ENCODE measurements around the gene GPR171. TPM values are rescaled to one million over a fixed set of nuclear protein-coding genes. Genes with fewer than 3 reads are reported as not detected.

GPR171 gene
- polyA plus RNA-seq, 4 donors: 0.11 to 0.40 (median 0.33) TPM; not detected in 1

DNA sequence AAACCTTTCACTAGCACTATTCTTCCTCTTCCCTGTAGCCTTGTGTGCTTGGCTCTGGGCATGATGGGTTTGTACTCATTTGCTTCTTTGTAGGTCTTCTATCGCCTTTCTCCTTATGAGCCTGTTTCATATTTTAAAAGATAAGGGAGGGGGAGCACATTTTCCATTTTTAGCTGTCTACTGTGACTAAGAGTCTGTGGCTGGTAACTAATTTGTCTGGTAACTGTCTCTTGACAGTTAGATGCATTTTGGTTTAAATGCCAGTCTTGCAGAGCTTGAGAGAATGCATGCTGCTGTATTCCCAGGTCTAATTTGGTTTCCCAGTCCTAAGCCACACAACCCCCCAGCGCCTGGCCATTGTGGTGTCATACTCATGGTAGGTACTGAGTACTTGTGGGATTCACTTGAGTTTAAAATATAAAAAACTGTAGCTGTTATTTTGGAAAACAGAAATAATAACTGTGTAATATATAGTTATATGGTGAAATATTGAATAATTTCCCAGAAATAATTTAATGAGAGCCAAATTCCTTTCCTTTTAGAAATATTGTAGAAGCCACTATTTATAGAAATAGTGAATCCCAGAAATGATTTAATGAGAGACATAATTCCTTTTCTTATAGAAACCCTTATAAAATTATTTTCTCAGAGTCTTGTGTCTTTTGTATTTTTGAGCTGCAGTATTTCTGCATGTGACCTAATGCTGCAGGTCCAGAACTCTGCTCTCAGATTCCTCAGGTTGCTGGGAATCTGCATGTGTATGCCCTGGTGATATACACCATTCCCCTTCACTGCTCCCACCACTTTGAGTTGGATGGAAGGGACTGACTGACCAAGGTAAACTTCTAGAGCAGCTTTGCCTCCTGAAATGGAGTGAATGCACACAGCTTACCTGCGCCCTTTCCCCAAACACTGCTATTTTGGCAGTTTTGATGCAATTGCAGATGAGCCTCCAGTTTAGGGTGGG, 13.9 kb upstream of the GPR171 start:
- no peak for DNase-seq (ENCODE audit: low read depth in 4 of 4, low spot score in 2 of 4)

DNA sequence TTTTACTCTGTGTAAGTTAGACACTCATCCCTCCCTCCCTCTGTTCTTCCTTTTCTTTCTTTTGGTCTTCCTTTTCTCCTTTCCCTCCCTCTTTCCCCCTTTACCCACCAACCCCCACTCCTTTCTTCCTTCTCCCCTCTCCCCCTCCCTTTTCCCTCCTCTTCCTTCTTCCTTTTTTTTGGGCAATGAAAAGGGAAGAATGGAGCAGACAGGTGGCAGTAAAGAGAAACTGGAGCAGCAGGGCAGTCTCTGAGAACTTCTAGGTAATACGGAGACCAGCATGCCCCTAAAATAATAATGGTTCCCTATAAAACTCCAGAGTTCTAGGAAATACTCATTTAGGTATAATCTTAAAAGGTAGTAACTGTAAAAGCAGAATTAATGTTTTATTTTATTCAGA, 11.4 kb upstream of the GPR171 start:
- no peak for DNase-seq (ENCODE audit: low read depth in 4 of 4, low spot score in 2 of 4)

DNA sequence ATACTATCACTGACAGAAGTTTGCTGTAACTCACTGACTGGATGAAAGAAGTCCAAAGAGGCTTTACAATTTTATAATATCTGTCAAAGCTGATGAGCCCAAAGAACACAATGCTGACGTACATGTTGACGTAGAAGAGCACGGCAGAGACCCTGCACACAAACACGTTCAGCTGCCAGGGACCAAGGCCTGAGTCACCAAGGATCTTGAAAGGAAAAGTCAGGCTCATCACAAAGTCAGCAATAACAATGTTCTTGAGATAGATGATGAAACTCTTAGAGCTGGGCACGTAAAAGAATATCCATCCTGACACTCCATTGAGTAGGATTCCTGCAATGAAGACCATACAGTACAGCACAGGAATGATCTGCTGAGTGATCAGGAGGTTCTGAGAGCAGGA, 10.9 kb upstream of the GPR171 start:
- no peak for DNase-seq (ENCODE audit: low read depth in 4 of 4, low spot score in 2 of 4)

DNA sequence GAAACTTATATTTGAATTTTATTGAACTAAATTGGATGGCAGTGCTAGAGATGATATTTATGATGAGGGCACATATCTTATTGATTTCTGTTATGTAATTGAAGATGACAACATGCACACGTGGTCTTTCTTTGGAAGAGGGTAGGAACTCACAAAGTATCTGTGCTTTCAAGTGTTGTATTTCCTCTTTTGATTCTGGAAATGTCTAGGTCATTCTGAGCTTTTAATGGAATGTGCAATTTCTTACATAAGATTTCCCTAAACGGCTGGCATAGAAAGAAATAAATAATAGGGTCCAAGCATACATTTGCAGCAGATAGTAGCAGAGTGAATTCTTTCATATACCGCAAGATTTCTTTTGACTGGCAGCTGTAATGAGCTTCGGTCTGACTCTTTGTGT, 10.1 kb upstream of the GPR171 start:
- DNase-seq (ENCODE audit: low read depth in 4 of 4, low spot score in 2 of 4): no peak

DNA sequence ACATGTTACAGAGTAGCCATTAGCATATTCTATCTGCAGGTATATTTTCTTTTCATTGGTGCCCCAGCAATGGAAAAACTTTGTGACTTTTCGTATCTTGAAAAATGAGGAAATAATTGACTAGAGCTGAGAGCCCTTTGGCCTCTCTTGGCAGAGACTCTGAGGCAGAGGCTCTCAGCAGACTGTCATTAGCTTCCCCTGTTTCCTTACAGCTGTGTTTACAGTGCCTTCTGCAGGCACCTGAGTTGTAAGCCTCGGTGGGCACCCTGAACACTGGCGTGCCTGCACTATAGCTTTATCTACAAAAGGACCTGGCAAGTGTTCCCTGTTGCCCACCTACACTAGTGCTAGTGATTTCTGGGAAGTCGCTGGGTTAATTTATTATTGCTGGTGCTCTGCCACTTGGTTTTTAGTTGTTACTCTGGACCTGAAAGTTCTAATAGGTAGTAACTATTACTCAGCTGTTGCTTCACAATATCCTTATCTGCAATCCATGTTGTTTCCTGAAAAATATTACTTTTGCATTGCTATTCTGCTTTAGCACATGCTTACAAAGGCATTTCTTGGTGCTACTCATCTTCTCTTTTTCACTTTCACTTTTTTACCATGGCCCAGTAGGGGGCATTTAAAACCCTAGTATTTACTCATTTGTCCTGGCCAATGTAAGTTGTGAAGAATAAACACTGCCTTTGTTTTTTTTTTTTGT, 7.8 kb upstream of the GPR171 start:
- no peak for DNase-seq (ENCODE audit: low read depth in 4 of 4, low spot score in 2 of 4)

DNA sequence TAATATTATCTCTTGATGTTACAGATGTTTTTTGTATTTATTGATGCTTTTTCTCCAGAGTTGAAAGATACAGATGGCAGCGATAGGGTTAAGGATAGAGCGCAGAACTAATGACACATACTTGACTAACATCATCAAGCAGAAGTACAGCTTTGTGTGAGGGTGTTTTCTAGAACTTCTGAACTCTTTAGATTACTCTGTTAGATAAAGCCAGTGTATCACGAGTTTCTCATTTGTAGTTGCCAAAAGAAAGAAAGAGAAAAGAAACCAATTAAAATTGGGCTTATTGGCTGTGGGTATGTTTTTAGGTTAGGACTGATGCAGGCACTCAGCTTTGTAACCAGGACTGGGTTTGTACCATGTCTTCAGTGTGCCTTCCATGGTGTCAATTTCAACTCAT, 6.6 kb upstream of the GPR171 start:
- DNase-seq (ENCODE audit: low read depth in 4 of 4, low spot score in 2 of 4): no peak

DNA sequence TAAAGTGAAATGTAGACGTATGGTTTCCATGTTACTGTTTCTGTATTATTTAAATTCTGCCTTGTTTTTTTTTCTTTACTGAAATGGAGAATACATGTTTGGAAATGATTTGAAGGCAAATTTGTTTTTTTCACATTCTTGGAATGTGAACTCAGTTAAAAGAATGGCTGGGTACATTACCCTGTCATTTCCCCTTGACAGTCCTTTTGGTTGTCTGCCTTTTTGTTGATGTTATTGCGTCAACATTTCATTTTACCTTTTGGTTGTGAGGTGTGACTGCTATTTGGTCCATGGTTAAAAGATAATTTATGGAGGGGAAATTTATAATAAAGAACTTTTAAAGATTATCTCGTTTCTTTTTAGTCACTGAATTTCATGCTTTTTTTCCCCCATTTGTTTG, 3.2 kb upstream of the GPR171 start:
- DNase-seq (ENCODE audit: low read depth in 4 of 4, low spot score in 2 of 4): no peak

DNA sequence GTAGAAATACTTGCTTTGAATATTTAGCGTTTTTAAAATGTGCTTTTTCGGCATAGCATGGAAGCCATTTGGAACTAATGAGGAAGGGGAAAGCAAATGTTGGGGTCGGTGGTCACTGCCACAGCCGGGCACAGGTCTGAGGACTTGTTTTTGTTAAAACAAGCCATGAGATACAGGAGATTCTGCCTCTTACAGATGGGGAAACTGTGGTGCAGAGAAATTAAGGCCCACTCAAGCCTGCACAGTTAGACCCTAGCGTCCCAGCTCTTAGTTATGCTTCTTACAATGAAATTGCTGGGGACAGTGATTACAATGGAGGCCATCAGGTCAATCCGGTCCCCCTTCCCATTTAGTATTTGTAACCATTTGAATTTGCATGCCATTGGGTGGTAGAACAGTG, 2.5 kb upstream of the GPR171 start:
- no peak for DNase-seq (ENCODE audit: low read depth in 4 of 4, low spot score in 2 of 4)

DNA sequence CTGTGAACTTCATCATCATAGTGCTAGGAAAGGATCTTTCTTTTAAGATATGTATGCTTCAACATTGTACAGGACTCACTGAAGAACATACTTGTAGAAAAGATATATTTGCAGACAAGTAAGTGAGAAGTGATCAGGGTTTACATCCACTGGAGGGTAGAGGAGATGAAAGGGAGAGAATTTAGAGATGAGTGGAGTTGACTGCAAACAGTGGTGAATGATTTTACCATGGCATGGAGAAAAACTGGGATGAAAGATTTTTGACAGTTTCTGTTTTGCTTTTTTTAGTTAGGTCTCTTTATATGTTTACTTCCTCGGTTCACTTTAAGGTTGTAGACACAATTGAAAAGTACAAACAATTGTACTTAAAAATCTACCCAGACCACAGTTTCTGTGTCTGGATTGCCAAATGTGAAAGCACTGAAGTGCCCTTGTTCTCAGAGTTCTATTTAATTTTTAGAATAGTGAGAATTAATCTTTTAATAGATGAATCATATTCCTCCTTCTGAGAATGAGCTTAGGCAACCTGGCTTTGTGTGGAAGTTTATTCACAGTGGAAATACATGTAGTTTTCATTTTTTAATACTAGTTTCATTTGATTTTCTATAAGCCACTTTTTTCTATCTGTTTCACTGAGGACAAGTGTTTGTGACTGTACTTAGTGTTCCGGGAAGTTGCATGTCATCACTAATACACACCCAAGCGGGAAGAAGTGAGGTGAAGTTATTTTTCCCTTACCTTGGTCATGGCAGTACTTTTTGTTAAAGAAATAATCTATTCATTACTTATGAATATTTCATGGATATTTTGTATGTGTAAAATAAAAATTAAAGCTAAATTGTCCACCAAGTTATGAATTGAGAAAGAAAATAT, 1.8 kb upstream of the GPR171 start:
- DNase-seq (ENCODE audit: low read depth in 4 of 4, low spot score in 2 of 4): no peak

DNA sequence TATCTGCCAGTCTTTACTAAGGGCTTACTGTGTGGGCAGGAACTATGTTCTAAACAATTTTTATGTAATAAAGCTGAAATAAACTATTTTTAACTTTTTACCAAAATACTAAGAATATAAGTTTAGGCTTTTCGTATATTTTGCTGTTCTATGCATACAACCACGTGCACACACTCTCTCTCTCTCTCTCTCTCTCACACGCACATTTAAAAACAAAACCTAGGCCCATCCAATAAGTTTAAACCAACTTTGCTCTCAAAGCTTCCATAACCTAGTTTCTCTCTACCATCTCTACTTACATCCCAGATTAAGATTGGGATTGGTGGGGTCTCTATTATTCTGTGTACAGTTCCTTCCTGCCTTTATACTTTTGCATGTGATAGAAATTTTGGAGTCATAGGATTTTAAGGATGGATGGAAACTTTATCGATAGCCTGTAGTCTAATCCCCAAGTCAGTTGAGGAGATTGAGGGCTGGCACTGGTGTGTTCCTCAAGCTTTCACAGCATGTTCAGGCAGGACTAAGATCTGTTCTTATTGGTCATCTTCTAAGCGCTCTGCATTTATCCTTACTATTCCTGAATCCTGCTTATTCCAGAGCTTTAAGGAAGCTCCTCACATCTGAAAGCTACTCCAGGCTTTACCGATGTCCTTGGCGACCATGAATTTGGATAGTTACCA, 1.8 kb downstream of the GPR171 start:
- no peak for DNase-seq (ENCODE audit: low read depth in 4 of 4, low spot score in 2 of 4)

DNA sequence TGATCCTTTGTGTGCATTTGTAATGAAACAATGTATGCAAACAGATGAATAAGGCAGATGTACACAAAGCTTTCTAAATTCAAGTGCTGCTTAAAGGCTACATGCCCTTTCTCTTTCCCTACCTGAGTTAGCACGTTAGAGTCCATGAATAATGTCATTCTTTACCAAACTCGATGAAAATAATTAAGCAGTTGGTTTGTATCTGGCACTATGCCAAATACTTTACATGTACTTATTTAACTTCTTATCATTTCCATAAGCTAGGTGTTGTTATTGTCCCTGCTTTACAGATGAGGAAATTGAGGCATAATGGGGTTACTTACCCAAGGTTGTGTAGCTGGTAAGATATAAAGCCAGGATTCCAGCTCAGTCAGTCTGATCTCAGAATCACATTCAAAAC, 2.4 kb downstream of the GPR171 start:
- no peak for DNase-seq (ENCODE audit: low read depth in 4 of 4, low spot score in 2 of 4)

DNA sequence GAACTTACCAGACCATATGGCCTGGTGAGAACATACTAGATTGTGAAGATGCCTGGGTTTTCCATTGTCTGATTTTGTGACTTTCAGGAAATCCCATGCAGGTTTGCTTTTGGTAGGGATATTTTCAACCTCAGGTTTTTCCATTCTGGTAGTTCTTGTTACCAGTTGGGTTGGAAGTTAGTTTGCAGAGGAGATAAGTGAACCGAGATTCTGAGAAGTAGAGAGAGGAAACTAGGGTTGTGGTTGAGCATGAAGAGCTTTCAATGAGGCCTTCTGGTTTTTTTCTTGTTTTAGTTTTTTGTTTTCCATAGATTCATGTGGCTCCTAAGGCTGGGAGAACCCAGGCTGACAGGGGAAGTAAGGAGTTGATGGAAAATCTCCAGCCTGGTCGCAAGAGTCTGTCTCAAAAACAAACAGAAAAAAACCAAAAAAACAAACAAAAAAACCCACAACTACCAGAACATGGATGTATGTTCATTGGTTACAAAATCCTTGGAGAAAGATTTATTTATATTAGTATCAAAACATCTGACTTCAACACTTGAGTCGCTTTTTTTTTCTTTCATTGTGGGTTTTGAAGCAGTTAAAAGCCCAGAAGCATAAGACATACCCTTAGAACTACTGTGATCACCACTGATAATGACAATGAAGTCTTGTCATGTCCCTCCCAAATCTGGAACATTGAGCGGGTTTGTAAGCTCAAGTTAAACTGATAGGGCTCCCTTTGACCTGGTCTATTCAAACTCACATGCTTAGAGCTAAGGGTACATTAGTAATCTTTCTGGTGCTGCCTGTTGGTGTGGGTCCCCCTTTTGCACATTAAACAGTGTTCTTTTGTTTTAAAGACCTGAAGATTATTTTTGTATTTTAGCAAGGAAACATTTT, 3.2 kb downstream of the GPR171 start:
- no peak for DNase-seq (ENCODE audit: low read depth in 4 of 4, low spot score in 2 of 4)

DNA sequence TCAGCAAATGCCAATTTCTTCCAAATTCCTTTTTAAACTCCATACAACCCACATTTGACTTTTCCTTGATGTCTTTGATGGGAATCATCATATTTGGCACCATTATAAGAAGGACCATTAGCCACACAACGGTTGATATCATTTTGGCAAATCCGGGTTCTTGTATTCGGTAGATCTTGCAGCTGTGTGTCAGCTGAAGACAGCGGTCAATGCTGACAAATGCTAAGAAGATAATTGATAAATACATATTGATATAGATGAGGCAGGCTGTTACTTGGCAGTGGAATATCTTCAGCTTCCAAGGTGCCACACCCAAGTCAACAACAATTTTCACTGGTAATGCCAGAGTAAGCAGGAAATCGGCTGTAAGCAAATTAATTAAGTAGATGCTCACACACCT, 4.2 kb downstream of the GPR171 start:
- no peak for DNase-seq (ENCODE audit: low read depth in 4 of 4, low spot score in 2 of 4)

DNA sequence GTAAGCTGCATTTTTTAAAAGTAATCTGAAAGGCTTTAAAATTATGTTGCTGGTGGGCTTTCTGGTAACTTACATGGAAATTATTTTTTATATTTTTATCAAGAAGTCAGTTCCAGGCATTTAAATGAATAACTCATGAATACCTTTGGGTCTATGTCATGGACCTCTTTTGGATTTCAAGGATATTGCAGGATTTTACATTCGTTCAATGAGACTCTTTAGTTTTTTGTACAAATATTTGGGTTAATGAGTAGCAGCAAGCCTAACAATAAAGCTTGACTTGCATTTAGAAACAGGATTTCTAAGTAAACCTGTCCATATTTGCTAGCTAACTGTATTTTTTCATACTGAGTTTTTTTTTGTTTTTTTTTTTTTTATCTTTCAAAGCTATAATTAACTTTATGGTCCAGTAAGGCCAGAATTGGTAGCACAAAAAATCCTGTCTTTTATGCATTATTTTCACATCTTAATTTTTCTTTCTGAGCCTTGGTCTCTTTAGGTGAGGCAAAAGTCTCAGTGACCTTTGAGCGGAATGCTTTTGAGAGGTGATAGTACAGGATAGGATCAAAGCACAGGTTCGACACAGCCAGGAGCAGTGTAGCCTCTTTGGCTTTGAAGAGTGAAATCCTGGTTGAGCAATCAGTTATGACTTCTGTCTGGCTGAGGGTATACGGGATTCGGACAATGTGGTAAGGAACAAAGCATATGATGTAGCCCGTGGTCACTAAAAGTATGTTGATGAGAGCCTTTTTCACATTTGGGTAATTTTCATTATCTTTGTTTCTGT, 4.8 kb downstream of the GPR171 start:
- no peak for DNase-seq (ENCODE audit: low read depth in 4 of 4, low spot score in 2 of 4)

DNA sequence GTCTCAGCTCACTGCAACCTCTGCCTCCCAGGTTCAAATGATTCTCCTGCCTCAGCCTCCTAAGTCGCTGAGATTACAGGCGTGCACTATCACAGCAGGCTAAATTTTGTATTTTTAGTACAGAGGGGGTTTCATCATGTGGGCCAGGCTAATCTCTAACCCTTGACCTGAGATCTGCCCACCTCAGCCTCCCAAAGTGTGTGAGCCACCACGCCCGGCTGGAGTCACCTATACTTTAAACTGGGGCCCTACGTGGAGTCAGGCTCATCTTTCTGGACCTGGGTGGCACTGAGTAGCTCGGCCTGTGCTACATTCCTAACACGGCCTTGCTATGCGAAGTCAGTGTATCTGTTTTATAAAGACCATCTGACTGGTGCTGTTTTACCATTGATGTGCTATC, 5.8 kb downstream of the GPR171 start:
- no peak for DNase-seq (ENCODE audit: low read depth in 4 of 4, low spot score in 2 of 4)

DNA sequence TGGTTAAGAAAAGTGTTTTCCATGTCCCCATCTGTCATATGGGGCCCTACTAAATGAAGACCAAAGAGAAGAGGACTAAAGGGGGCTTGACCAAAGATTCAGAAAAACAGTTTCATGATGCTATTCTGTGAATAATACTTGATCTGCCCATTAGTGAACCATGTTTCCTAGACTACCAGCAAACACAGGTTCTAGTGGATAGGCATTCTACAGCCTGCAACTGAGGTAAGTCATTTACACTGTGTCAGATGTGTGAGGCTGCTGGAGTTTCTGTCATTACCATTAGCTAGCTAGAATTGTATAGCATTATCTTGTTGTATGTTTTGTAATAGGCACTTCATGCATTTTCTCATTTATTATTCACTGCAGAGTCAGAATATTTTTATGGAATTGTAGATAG, 6.6 kb downstream of the GPR171 start:
- no peak for DNase-seq (ENCODE audit: low read depth in 4 of 4, low spot score in 2 of 4)

DNA sequence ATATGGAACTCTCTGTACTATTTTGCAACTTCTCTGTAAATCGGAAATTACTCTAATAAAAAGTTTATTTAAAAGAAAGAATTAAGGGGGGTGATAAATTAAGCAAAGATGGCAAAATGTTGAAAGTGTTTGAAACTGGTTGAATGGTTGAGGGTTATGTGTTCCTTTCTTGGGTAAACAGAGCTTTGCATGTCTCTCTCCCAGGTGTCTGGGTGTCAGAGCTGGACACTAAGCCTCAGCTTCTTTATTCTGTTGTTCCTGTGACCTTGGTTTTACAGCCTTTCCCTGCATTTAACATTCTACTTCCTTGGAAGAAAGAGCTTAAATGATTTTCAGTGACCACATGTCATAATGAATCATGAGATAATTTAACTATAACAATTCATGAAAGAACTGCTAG, 7.2 kb downstream of the GPR171 start:
- no peak for DNase-seq (ENCODE audit: low read depth in 4 of 4, low spot score in 2 of 4)

DNA sequence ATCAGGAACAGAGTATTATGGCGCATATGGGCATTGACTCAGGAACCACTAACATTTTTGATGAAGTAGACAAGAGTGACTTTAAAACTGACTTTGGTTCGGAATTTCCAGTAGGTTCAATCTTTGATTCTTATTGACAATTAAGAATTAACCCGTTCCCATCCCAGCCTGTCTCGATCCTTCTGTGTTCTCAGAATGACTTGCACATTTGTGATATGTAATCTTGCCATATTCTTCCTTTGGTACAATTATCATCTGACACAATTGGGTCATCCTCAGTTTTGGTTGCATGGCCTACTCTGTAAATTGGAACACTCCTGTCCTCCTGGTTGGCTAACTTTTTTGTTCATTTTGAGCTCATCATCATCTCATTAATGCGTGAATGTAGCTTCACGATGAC, 10.5 kb downstream of the GPR171 start:
- no peak for DNase-seq (ENCODE audit: low read depth in 4 of 4, low spot score in 2 of 4)

DNA sequence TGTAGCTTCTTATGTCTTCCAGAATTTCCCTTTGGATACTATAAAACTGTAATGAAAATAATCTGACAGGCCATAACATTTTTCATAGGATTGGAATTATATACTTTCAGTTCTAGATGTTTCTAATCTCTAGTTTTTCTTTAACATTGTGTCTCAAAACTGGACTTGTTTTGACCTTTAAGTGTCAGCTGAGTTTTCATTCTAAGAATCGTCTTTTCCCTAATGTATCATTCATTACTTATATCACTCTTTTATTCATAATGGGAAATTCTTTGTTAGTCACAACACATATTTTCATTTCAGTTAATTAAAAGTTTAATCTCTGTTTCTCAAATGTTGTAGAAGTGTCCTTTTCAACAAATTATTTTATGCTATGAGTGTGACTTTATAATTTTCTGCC, 11.9 kb downstream of the GPR171 start:
- no peak for DNase-seq (ENCODE audit: low read depth in 4 of 4, low spot score in 2 of 4)
